ENCODE data around the gene FER.
"Not testable (repeated sequence)": the region's sequence is repeated elsewhere in the genome, so short reads cannot be mapped to it uniquely, and the experiment has no call there.

FER gene

GRCh38 chr5:108881133-108881532 is 133.4 kb downstream of the FER start:
- DNase-seq (ENCODE audit: low spot score), result no peak

GRCh38 chr5:108884736-108885135 is 137.0 kb downstream of the FER start:
- no peak for DNase-seq (ENCODE audit: low spot score)

GRCh38 chr5:108898257-108898656 is 150.6 kb downstream of the FER start:
- no peak for DNase-seq (ENCODE audit: low spot score)

- no peak for DNase-seq (ENCODE audit: low spot score)
Observed at GRCh38 chr5:108898707-108899106, 151.0 kb downstream of the FER start.

GRCh38 chr5:108899244-108899643 is 151.5 kb downstream of the FER start:
- DNase-seq (ENCODE audit: low spot score), result not testable (repeated sequence)

GRCh38 chr5:108900668-108901067 is 153.0 kb downstream of the FER start:
- no peak for DNase-seq (ENCODE audit: low spot score)

GRCh38 chr5:108905805-108906204 is 158.1 kb downstream of the FER start:
- no peak for DNase-seq (ENCODE audit: low spot score)

- no peak for DNase-seq (ENCODE audit: low spot score)
Observed at GRCh38 chr5:108910627-108911026, 162.9 kb downstream of the FER start.

GRCh38 chr5:108911055-108911454 is 163.4 kb downstream of the FER start:
- no peak for DNase-seq (ENCODE audit: low spot score)

GRCh38 chr5:108917596-108917995 is 169.9 kb downstream of the FER start:
- no peak for DNase-seq (ENCODE audit: low spot score)

GRCh38 chr5:108919591-108920326 is 172.1 kb downstream of the FER start:
- peak; percentile 21 for DNase-seq (ENCODE audit: low spot score)

GRCh38 chr5:108924457-108924961 is 176.8 kb downstream of the FER start:
- DNase-seq (ENCODE audit: low spot score), result no peak

- no peak for DNase-seq (ENCODE audit: low spot score)
Observed at GRCh38 chr5:108925073-108925472, 177.4 kb downstream of the FER start.

- DNase-seq (ENCODE audit: low spot score), result no peak
Observed at GRCh38 chr5:108930107-108930506, 182.4 kb downstream of the FER start.

GRCh38 chr5:108935611-108936010 is 187.9 kb downstream of the FER start:
- no peak for DNase-seq (ENCODE audit: low spot score)

GRCh38 chr5:108937221-108937620 is 189.5 kb downstream of the FER start:
- no peak for DNase-seq (ENCODE audit: low spot score)

GRCh38 chr5:108940506-108940905 is 192.8 kb downstream of the FER start:
- no peak for DNase-seq (ENCODE audit: low spot score)

- DNase-seq (ENCODE audit: low spot score), result no peak
Observed at GRCh38 chr5:108941746-108942145, 194.0 kb downstream of the FER start.

GRCh38 chr5:108942701-108943100 is 195.0 kb downstream of the FER start:
- DNase-seq (ENCODE audit: low spot score), result no peak

- DNase-seq (ENCODE audit: low spot score), result no peak
Observed at GRCh38 chr5:108945094-108945493, 197.4 kb downstream of the FER start.

GRCh38 chr5:108946008-108946407 is 198.3 kb downstream of the FER start:
- no peak for DNase-seq (ENCODE audit: low spot score)

- DNase-seq (ENCODE audit: low spot score), result no peak
Observed at GRCh38 chr5:108947164-108947563, 199.5 kb downstream of the FER start.

GRCh38 chr5:108950276-108950675 is 202.6 kb downstream of the FER start:
- DNase-seq (ENCODE audit: low spot score), result no peak

- no peak for DNase-seq (ENCODE audit: low spot score)
Observed at GRCh38 chr5:108953940-108954339, 206.2 kb downstream of the FER start.

Measured in activated CD4-positive, alpha-beta T cell treated with anti-CD3 and anti-CD28 coated beads, Interleukin-2, Interleukin-4, amounts not matched to agents 100 ng/mL and 50 ng/mL, durations not matched to agents 16 hours and 8 hours (primary cell).